IMR-90 (cell line): ENCODE data around the gene RIC8B. TPM values are rescaled to one million over a fixed set of nuclear protein-coding genes. Genes with fewer than 3 reads are reported as not detected.

Source experiments
- ATAC-seq: fragments of 200-7000 bp; cut with Tn5 transposase; 2 replicates; pipeline ENCODE4 v1.9.1; 2020; ENCODE audit warnings: low read depth, mild to moderate bottlenecking, moderate library complexity
- BruUV-seq: library from RNA; stranded (reverse); fragments of 400-500 nt; replicated peaks from 2 replicates; lab custom pipeline; 2021; lab: Mats Ljungman, UMichigan
- CTCF ChIA-PET: fragments of 300-600 bp; formaldehyde crosslinking; extraction: SDS; loops from one replicate; lab custom pipeline; 2021; ENCODE audit warnings: antibody characterized with exemption; lab: Yijun Ruan, JAX
- POLR2A ChIA-PET: fragments of 300-600 bp; sonication (Branson Sonifier 250); formaldehyde crosslinking; loops from one replicate; lab custom pipeline; 2022; ENCODE audit warnings: antibody characterized with exemption; ENCODE audit not compliant: unreplicated experiment; lab: Charles Lee
- DNase-seq: peaks from one replicate; pipeline ENCODE4 v3.0.0; 2013
- H2AFZ ChIP-seq: replicated peaks from 2 replicates; pipeline ENCODE3; 2013; ENCODE audit warnings: low read length, mild to moderate bottlenecking; ENCODE audit not compliant: poor library complexity
- H2AK5ac ChIP-seq: 2 replicates; pipeline ENCODE4 v1.6.1; 2013; ENCODE audit warnings: low read depth, low read length, inconsistent platforms
- H2AK9ac ChIP-seq: replicated peaks from 2 replicates; pipeline ENCODE3; 2013; ENCODE audit warnings: mild to moderate bottlenecking, low read depth, low read length, moderate library complexity; ENCODE audit not compliant: poor library complexity
- H2BK120ac ChIP-seq: 2 replicates; pipeline ENCODE4 v1.6.1; 2013; ENCODE audit warnings: low read depth, low read length, inconsistent platforms
- H2BK15ac ChIP-seq: 3 replicates; pipeline ENCODE4 v1.6.1; 2013; ENCODE audit warnings: low read depth, low read length, inconsistent platforms
- H2BK20ac ChIP-seq: 2 replicates; pipeline ENCODE4 v1.6.1; 2013; ENCODE audit warnings: low read depth, mild to moderate bottlenecking, inconsistent platforms, low read length, moderate library complexity
- H2BK5ac ChIP-seq: 2 replicates; pipeline ENCODE4 v1.6.1; 2013; ENCODE audit warnings: mild to moderate bottlenecking, low read depth, low read length, inconsistent platforms; ENCODE audit not compliant: poor library complexity, severe bottlenecking
- H3K14ac ChIP-seq: replicated peaks from 2 replicates; pipeline ENCODE4 v1.6.1; 2013; ENCODE audit warnings: low read depth, low read length, inconsistent platforms
- H3K18ac ChIP-seq: 2 replicates; pipeline ENCODE4 v1.6.1; 2013; ENCODE audit warnings: low read depth, low read length, control low read depth
- H3K23ac ChIP-seq: 2 replicates; pipeline ENCODE4 v1.6.1; 2013; ENCODE audit warnings: low read depth, low read length, inconsistent platforms
- H3K27ac ChIP-seq: 2 replicates; pipeline ENCODE4 v1.5.1; 2013; ENCODE audit warnings: mild to moderate bottlenecking, control low read depth, low read length; ENCODE audit not compliant: insufficient read depth
- H3K27me3 ChIP-seq: 2 replicates; pipeline ENCODE4 v1.6.1; 2013; ENCODE audit warnings: low read length; ENCODE audit not compliant: control insufficient read depth, insufficient read depth
- H3K36me3 ChIP-seq: 2 replicates; pipeline ENCODE4 v1.6.1; 2013; ENCODE audit warnings: low read length, mixed read lengths; ENCODE audit not compliant: control insufficient read depth, insufficient read depth
- H3K4ac ChIP-seq: 2 replicates; pipeline ENCODE4 v1.6.1; 2013; ENCODE audit warnings: low read depth, low read length, inconsistent platforms
- H3K4me1 ChIP-seq: 2 replicates; pipeline ENCODE4 v1.6.1; 2013; ENCODE audit warnings: low read length, mixed read lengths; ENCODE audit not compliant: control insufficient read depth, insufficient read depth
- H3K4me2 ChIP-seq: 2 replicates; pipeline ENCODE4 v1.6.1; 2013; ENCODE audit warnings: low read depth, mild to moderate bottlenecking, control low read depth, low read length, moderate library complexity
- H3K4me3 ChIP-seq: 2 replicates; pipeline ENCODE4 v1.5.1; 2013; ENCODE audit warnings: low read depth, mild to moderate bottlenecking, control low read depth, low read length, moderate library complexity; ENCODE audit not compliant: insufficient read depth
- H3K56ac ChIP-seq: 2 replicates; pipeline ENCODE4 v1.6.1; 2013; ENCODE audit warnings: low read length, inconsistent platforms; ENCODE audit not compliant: insufficient read depth; ENCODE audit errors: extremely low read depth
- H3K79me1 ChIP-seq, 2 experiments: 2 replicates each; pipeline ENCODE4 v1.6.1; 2013; ENCODE audit warnings: low read length in 2 of 2, inconsistent platforms in 1 of 2, low read depth in 1 of 2
- H3K9ac ChIP-seq: 2 replicates; pipeline ENCODE4 v1.6.1; 2013; ENCODE audit warnings: low read depth, low read length, control low read depth
- H3K9me1 ChIP-seq: 2 replicates; pipeline ENCODE4 v1.6.1; 2013; ENCODE audit warnings: low read length, inconsistent platforms; ENCODE audit not compliant: insufficient read depth
- H3K9me3 ChIP-seq: 2 replicates; pipeline ENCODE4 v1.6.1; 2013; ENCODE audit warnings: low read length; ENCODE audit not compliant: control insufficient read depth, insufficient read depth
- H4K20me1 ChIP-seq: 2 replicates; pipeline ENCODE4 v1.6.1; 2013; ENCODE audit warnings: low read length, inconsistent platforms; ENCODE audit not compliant: insufficient read depth
- H4K5ac ChIP-seq: 2 replicates; pipeline ENCODE4 v1.6.1; 2013; ENCODE audit warnings: mild to moderate bottlenecking, low read depth, low read length, control low read depth
- H4K8ac ChIP-seq, 2 experiments: 2 replicates each; pipeline ENCODE4 v1.6.1; 2013; ENCODE audit warnings: low read depth in 2 of 2, low read length in 2 of 2, control low read depth in 1 of 2, inconsistent platforms in 1 of 2
- H4K91ac ChIP-seq: 2 replicates; pipeline ENCODE4 v1.6.1; 2013; ENCODE audit warnings: low read depth, low read length, inconsistent platforms; ENCODE audit not compliant: insufficient read depth
- BHLHE40 ChIP-seq: fragments of 150-350 bp; IDR thresholded peaks from 2 replicates; pipeline ENCODE4 v1.6.1; 2016; ENCODE audit warnings: mild to moderate bottlenecking, low read depth, low read length
- CEBPB ChIP-seq: IDR thresholded peaks from 2 replicates; pipeline ENCODE4 v1.6.1; 2012; ENCODE audit warnings: low read depth, low read length, improper control_type of control experiment
- CHD1 ChIP-seq: IDR thresholded peaks from 2 replicates; pipeline ENCODE4 v1.6.1; 2012; ENCODE audit warnings: low read depth, low read length, improper control_type of control experiment
- ELK1 ChIP-seq: fragments of 150-350 bp; IDR thresholded peaks from 2 replicates; pipeline ENCODE4 v1.6.1; 2016; ENCODE audit warnings: low read depth, mild to moderate bottlenecking, low read length, moderate library complexity, borderline replicate concordance
- FOS ChIP-seq: fragments of 150-350 bp; IDR thresholded peaks from 2 replicates; pipeline ENCODE4 v1.6.1; 2016; ENCODE audit warnings: low read depth, low read length
- MAFK ChIP-seq: IDR thresholded peaks from 2 replicates; pipeline ENCODE4 v1.6.1; 2012; ENCODE audit warnings: low read depth, low read length, improper control_type of control experiment
- MAZ ChIP-seq: IDR thresholded peaks from 2 replicates; pipeline ENCODE4 v1.6.1; 2012; ENCODE audit warnings: low read depth, mild to moderate bottlenecking, low read length, improper control_type of control experiment, moderate library complexity, borderline replicate concordance
- MXI1 ChIP-seq: IDR thresholded peaks from 2 replicates; pipeline ENCODE4 v1.6.1; 2012; ENCODE audit warnings: low read depth, mild to moderate bottlenecking, low read length, moderate library complexity, borderline replicate concordance
- NFE2L2 ChIP-seq: fragments of 150-350 bp; IDR thresholded peaks from 2 replicates; pipeline ENCODE4 v1.6.1; 2016; ENCODE audit warnings: low read depth, mild to moderate bottlenecking, low read length
- POLR2A ChIP-seq: IDR thresholded peaks from 2 replicates; pipeline ENCODE4 v1.6.1; 2012; ENCODE audit warnings: mild to moderate bottlenecking, low read depth, low read length
- RAD21 ChIP-seq: IDR thresholded peaks from 2 replicates; pipeline ENCODE4 v1.6.1; 2012; ENCODE audit warnings: low read length, improper control_type of control experiment
- RCOR1 ChIP-seq: IDR thresholded peaks from 2 replicates; pipeline ENCODE4 v1.6.1; 2012; ENCODE audit warnings: mild to moderate bottlenecking, low read length, improper control_type of control experiment; ENCODE audit not compliant: insufficient replicate concordance
- RFX5 ChIP-seq: IDR thresholded peaks from 2 replicates; pipeline ENCODE4 v1.8.0; 2012; ENCODE audit warnings: low read depth, mild to moderate bottlenecking, low read length, moderate library complexity
- SMC3 ChIP-seq: fragments of 150-350 bp; IDR thresholded peaks from 2 replicates; pipeline ENCODE4 v1.6.1; 2016; ENCODE audit warnings: low read depth, mild to moderate bottlenecking, antibody characterized with exemption, low read length, moderate library complexity
- USF2 ChIP-seq: fragments of 150-350 bp; IDR thresholded peaks from 2 replicates; pipeline ENCODE4 v1.6.1; 2017; ENCODE audit warnings: mild to moderate bottlenecking, antibody characterized with exemption, low read length, low read depth
- WGBS, 2 experiments: methylation state at CpG; one replicate each; pipeline versions ENCODE4 v1.1.5 to v1.1.7; 2013; ENCODE audit warnings: missing lambda C conversion rate in 2 of 2; ENCODE audit not compliant: insufficient read length in 1 of 2; ENCODE audit errors: extremely low coverage in 2 of 2; 5-methylcytosine and 5-hydroxymethylcytosine counted together
- dilution Hi-C: fragments of 300-500 bp; cut with HindIII; formaldehyde crosslinking; loops from one replicate; pipeline ENCODE4 v1.14.3; 2018; ENCODE audit warnings: low sequenced_read_pairs; ENCODE audit not compliant: unreplicated experiment
- in situ Hi-C: fragments of 300-500 bp; cut with MboI; formaldehyde crosslinking; loops from 3 replicates; pipeline ENCODE4 v1.14.3; 2019; ENCODE audit warnings: low sequenced_read_pairs, inconsistent platforms, mixed read lengths
- intact Hi-C: fragments of 100-400 bp; cut with micrococcal nuclease; formaldehyde crosslinking; loops from 2 replicates; pipeline ENCODE4 v1.10.0; 2022
- polyA plus RNA-seq, 3 experiments: library from polyadenylated mRNA; depleted of rRNA; stranded (reverse); fragments of >200 nt; gene quantifications; 2 replicates each; pipeline ENCODE4 v1.2.3, GENCODE V29; 2012; ENCODE audit warnings: low replicate concordance in 1 of 3
- total RNA-seq: library from RNA; depleted of rRNA; stranded (reverse); fragments of >200 nt; gene quantifications from 2 replicates; pipeline ENCODE4 v1.2.3, GENCODE V29; 2012

Gene RIC8B
- total and polyA plus RNA-seq, 2 of the 4 experiments (the other 2 are of a cell fraction), result 5.5 to 19.5 TPM

GRCh38 chr12:106767954-106768822, 6.3 kb upstream of the RIC8B start:
- H2AFZ ChIP-seq, result no peak overlapping the region
- no CpG with 5 or more reads among the region's 9 CpGs for WGBS, 2 experiments
- ATAC-seq (no peak), DNase-seq (no peak)
- no peaks in the 10 kb centered on the region for H3K9me1 ChIP-seq
- no peak overlapping the region for H2BK120ac ChIP-seq
- H2BK20ac ChIP-seq, result no peak overlapping the region
- ChIA-PET CTCF (interaction anchor here (0.6 kb wide), 2 partner anchors 19 to 840 kb away, joined by 3 to 4 read pairs; no protein-coding TSS in a partner anchor), POLR2A (no interaction called here)
- H3K79me1 ChIP-seq, result no peaks in the 10 kb centered on the region
- no TSS peak for BruUV-seq
- no peak overlapping the region for H2BK15ac ChIP-seq
- no peak overlapping the region for H4K5ac ChIP-seq
- no peak overlapping the region for H3K27ac ChIP-seq
- H3K4me1 ChIP-seq, result peaks cover 1% of the 10 kb centered on the region; the same call in 1 of the 2 replicates
- H3K36me3 ChIP-seq, result no peaks in the 10 kb centered on the region
- H3K27me3 ChIP-seq, result peaks cover 7% of the 10 kb centered on the region
- H3K18ac ChIP-seq, result no peak overlapping the region
- intact Hi-C loops (no loop called here), in situ Hi-C loops (no loop called here), dilution Hi-C loops (no loop called here)
- no peak overlapping the region for H2BK5ac ChIP-seq
- no peak overlapping the region for H3K4me2 ChIP-seq
- H3K23ac ChIP-seq, result 0 out of 2 replicates have a peak overlapping the region, but pooled peaks have one; percentile 25
- H3K4me3 ChIP-seq, result no peak overlapping the region
- H3K4ac ChIP-seq, result no peak overlapping the region
- no peaks in the 10 kb centered on the region for H4K20me1 ChIP-seq
- H4K91ac ChIP-seq, result no peak overlapping the region
- H3K56ac ChIP-seq, result no peak overlapping the region
- no peak overlapping the region for H4K8ac ChIP-seq
- no peaks in the 10 kb centered on the region for H3K9me3 ChIP-seq
- H3K14ac ChIP-seq, result no peak overlapping the region
- no peak overlapping the region for H2AK9ac ChIP-seq
- no peak overlapping the region for H3K9ac ChIP-seq
- H2AK5ac ChIP-seq, result no peak overlapping the region
- TF ChIP-seq RAD21 (no peak), BHLHE40 (no peak), MAFK (no peak), CEBPB (no peak), FOS (no peak), USF2 (no peak), RCOR1 (no peak), RFX5 (no peak), POLR2A (no peak), MAZ (no peak), MXI1 (no peak), ELK1 (no peak), NFE2L2 (no peak), SMC3 (no peak), CHD1 (no peak)
